Muscle of leg (tissue), 11 donors: ENCODE measurements around the gene EIF3L. TPM values are rescaled to one million over a fixed set of nuclear protein-coding genes. Genes with fewer than 3 reads are reported as not detected.
A peak's percentile ranks its signal among the peaks of the same experiment; 100 is the strongest.

Experiments
- DNase-seq: peaks from one replicate; pipeline ENCODE4 v3.0.0; 2013
- H3K27ac ChIP-seq: one replicate; pipeline ENCODE4 v1.5.1; 2013; ENCODE audit warnings: mild to moderate bottlenecking, low read length, control low read depth
- H3K27me3 ChIP-seq: one replicate; pipeline ENCODE4 v1.6.1; 2013; ENCODE audit warnings: low read length; ENCODE audit not compliant: control insufficient read depth, insufficient read depth
- H3K36me3 ChIP-seq: one replicate; pipeline ENCODE4 v1.6.1; 2013; ENCODE audit warnings: low read length; ENCODE audit not compliant: control insufficient read depth, insufficient read depth
- H3K4me1 ChIP-seq: one replicate; pipeline ENCODE4 v1.6.1; 2013; ENCODE audit warnings: low read length; ENCODE audit not compliant: control insufficient read depth, insufficient read depth
- H3K4me3 ChIP-seq: one replicate; pipeline ENCODE4 v1.5.1; 2013; ENCODE audit warnings: low read length, control low read depth
- H3K9me3 ChIP-seq: replicated peaks from 2 replicates; pipeline ENCODE4 v1.6.1; 2013; ENCODE audit warnings: low read depth, low read length; ENCODE audit not compliant: control insufficient read depth
- WGBS: methylation state at CpG from one replicate; pipeline ENCODE4 v1.1.5; 2013; ENCODE audit warnings: missing lambda C conversion rate; ENCODE audit not compliant: insufficient coverage; 5-methylcytosine and 5-hydroxymethylcytosine counted together
- polyA plus RNA-seq, 8 donors: library from polyadenylated mRNA; unstranded; fragments of 120-200 nt; gene quantifications; one replicate each; pipeline versions ENCODE4 v1.2.1 to v1.2.3, GENCODE V29; 2013; ENCODE audit warnings: inconsistent platforms in 1 of 8, low replicate concordance in 1 of 8; ENCODE audit not compliant: insufficient read length in 8 of 8, insufficient read depth in 1 of 8
- total RNA-seq: library from RNA; stranded (reverse); fragments of 120-200 nt; gene quantifications from one replicate; pipeline ENCODE4 v1.2.4, GENCODE V29; 2013

Gene EIF3L
- total and polyA plus RNA-seq, 9 donors, result 1,056 to 1,352 (median 1,218) TPM

DNA sequence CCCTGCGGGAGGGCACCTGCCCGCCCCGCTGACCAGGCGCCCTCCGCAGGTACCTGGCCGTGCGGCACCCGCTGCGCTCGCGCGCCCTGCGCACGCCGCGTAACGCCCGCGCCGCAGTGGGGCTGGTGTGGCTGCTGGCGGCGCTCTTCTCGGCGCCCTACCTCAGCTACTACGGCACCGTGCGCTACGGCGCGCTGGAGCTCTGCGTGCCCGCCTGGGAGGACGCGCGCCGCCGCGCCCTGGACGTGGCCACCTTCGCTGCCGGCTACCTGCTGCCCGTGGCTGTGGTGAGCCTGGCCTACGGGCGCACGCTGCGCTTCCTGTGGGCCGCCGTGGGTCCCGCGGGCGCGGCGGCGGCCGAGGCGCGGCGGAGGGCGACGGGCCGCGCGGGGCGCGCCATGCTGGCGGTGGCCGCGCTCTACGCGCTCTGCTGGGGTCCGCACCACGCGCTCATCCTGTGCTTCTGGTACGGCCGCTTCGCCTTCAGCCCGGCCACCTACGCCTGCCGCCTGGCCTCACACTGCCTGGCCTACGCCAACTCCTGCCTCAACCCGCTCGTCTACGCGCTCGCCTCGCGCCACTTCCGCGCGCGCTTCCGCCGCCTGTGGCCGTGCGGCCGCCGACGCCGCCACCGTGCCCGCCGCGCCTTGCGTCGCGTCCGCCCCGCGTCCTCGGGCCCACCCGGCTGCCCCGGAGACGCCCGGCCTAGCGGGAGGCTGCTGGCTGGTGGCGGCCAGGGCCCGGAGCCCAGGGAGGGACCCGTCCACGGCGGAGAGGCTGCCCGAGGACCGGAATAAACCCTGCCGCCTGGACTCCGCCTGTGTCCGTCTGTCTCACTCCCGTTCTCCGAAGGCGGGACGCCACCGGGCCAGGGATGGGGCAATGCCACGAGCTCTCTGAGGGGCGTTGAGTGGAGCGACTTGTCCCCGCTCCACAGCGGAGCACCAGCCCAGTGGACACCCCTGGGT lies 24.3 kb upstream of the EIF3L start:
- no peak for DNase-seq
- H3K4me3 ChIP-seq, result peak overlapping the region; percentile 19
- no peaks in the 10 kb centered on the region for H3K9me3 ChIP-seq
- peaks cover 18% of the 10 kb centered on the region for H3K4me1 ChIP-seq
- peaks cover 14% of the 10 kb centered on the region for H3K36me3 ChIP-seq
- no peak overlapping the region for H3K27ac ChIP-seq
- WGBS, result 5% methylated on average over 135 of the region's 135 CpGs
- peaks cover 40% of the 10 kb centered on the region for H3K27me3 ChIP-seq

- peaks cover 26% of the 10 kb centered on the region for H3K27me3 ChIP-seq
- H3K4me1 ChIP-seq, result peaks cover 18% of the 10 kb centered on the region
- H3K9me3 ChIP-seq, result no peaks in the 10 kb centered on the region
- WGBS, result 10% methylated on average over 9 of the region's 9 CpGs
- peaks cover 35% of the 10 kb centered on the region for H3K36me3 ChIP-seq
- peak; percentile 91 for DNase-seq
- no peak overlapping the region for H3K4me3 ChIP-seq
- peak overlapping the region; percentile 62 for H3K27ac ChIP-seq
These were observed 22.2 kb upstream of the EIF3L start for GRCh38 chr22:37827056-37827455.

DNA sequence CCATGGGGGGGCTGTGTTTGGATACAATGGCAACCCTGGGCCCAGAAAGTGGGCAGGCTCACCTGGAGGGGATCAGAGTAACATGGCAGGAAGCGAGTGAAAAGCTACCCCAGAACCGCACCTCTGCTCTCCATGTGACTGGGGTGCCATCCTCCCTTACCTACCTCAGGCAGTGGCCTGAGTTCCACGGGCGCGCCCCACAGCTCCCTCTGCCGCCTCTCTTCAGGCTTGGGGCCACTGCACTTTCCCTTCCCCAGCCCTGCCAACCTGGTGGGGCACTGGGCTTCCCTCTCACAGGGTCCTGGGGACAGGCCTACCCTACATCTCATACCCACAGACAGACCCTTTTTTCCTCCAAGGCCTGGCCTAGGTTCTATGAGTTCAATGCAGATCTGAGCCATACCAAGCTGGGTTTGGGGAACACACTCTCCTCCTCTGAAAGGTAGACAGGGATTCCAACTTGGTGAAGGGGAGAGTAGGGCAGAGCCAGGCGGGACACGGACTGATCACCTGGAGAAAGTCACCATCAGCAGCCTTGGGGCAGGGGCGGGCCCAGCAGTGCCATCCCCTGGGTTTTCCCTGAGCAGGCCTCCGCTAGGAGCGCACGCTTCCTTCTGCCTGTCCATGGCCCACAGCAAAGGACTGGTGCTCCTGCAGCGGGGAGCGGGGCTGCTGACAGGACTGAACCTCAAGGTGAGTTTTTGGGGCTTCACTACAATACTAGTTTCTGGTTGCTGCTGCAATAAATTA lies 19.0 kb upstream of the EIF3L start:
- H3K4me3 ChIP-seq, result no peak overlapping the region
- H3K27ac ChIP-seq, result no peak overlapping the region
- H3K27me3 ChIP-seq, result peaks cover 2% of the 10 kb centered on the region
- no peak for DNase-seq
- peaks cover 12% of the 10 kb centered on the region for H3K4me1 ChIP-seq
- 83% methylated on average over 13 of the region's 14 CpGs for WGBS
- H3K9me3 ChIP-seq, result no peaks in the 10 kb centered on the region
- H3K36me3 ChIP-seq, result peaks cover 61% of the 10 kb centered on the region

DNA sequence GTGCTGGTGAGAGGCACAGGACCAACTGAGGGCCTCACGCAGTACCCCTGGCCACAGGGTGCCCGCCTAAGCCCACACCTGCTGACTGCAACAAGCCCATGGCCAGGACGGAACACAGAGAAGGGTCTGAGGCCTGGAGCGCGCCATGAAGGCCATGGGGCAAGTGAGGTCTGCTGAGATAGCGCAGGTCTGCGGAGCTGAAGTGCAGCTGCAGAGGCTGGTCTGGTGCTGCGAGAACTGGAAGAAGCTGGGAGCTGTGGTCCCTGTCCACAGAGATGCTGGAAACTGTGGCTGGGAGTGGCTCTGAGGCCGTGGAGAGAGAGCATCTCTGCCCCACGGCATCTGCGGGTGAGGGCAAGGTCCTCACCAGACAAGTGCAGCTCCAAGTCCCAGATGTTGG lies 17.7 kb upstream of the EIF3L start:
- 99% methylated on average over 11 of the region's 11 CpGs for WGBS
- Histone ChIP-seq H3K27me3 (no peaks in the 10 kb centered on the region), H3K4me1 (peaks cover 10% of the 10 kb centered on the region), H3K9me3 (no peaks in the 10 kb centered on the region), H3K36me3 (peaks cover 66% of the 10 kb centered on the region), H3K4me3 (no peak overlapping the region), H3K27ac (no peak overlapping the region)
- no peak for DNase-seq

GRCh38 chr22:37832022-37832857 lies 17.0 kb upstream of the EIF3L start:
- Histone ChIP-seq H3K4me1 (peaks cover 3% of the 10 kb centered on the region), H3K27me3 (no peaks in the 10 kb centered on the region), H3K36me3 (peaks cover 71% of the 10 kb centered on the region), H3K9me3 (no peaks in the 10 kb centered on the region), H3K4me3 (no peak overlapping the region), H3K27ac (no peak overlapping the region)
- WGBS, result 88% methylated on average over 15 of the region's 16 CpGs
- DNase-seq, result no peak

DNA sequence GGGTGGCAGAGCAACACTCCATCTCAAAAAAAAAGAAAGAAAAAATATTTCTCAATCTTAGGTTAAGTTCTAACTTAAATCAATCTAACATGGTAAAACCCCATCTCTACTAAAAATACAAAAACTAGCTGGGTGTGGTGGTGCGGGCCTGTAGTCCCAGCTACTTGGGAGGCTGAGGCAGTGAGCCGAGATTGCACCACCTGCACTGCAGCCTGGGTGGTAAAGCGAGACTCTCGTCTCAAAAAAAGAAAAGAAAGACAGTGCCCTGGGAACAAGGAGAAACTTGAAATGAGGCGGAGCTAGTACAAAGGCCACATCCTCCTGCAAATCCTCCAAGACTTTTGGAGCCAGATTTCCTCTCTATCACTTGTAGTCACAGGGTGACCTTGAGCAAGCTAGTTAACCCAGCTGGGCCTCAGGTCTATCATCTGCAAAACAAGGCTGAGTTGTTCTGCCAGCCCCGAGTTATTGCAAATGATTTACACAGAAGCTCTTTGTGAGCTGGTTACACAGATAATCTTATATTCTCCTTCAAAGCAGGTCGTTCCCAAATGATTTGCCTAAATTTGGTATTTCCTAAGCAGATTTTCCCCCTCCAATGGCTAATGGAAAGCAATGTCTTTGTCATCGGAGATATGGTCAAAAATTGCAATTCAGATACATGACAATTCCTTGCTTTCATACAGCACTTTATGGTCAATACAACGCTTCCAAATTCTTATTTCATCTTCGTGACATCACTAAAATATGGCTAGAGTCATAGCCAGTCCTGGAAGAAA lies 7.0 kb upstream of the EIF3L start:
- DNase-seq, result no peak
- Histone ChIP-seq H3K4me3 (no peak overlapping the region), H3K4me1 (peaks cover 9% of the 10 kb centered on the region), H3K27me3 (no peaks in the 10 kb centered on the region), H3K9me3 (peaks cover 4% of the 10 kb centered on the region), H3K27ac (no peak overlapping the region), H3K36me3 (peaks cover 19% of the 10 kb centered on the region)
- 73% methylated on average over 4 of the region's 10 CpGs for WGBS

DNA sequence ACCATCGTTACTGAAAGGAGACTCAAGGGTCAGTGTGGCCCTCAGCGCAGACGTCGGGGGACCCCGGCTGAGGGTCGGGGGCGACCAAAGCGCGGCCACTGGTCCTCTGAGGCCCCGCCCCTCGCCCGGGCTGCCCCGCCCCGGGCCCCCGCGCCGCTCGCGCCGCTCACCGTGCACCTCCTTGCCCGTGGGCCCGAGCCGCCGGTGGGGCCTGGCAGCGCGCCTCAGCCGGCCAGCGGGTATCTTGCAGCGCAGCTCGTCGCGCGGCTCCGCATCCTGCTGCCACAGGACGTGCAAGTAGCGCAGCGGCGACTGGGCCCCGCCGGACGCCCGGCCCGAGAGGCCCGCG lies 5.5 kb upstream of the EIF3L start:
- Histone ChIP-seq H3K9me3 (peaks cover 4% of the 10 kb centered on the region), H3K27ac (peak overlapping the region; percentile 92), H3K4me3 (peak overlapping the region; percentile 52), H3K4me1 (peaks cover 17% of the 10 kb centered on the region), H3K27me3 (no peaks in the 10 kb centered on the region), H3K36me3 (peaks cover 10% of the 10 kb centered on the region)
- 0% methylated on average over 46 of the region's 46 CpGs for WGBS
- DNase-seq, result peak; percentile 46

DNA sequence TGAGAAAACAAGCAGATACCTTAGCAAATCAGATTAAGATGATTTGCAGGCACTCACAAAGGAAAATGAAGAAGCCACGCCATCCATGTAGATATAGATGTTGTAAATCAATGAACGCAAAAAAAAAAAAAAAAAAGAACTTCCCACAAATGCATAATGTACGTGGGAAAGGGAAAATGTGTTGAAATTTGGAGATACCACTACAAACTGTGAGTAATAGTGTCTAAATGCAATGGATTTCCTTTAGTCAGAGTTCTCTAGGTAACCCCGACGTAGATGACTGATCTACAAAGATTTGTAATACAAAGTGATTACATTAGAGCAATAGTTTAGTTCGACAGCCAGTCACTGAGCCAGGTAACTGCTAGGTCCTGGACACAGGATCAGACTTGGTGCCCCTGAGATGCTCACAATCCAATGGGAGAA lies 4.3 kb upstream of the EIF3L start:
- Histone ChIP-seq H3K27ac (peak overlapping the region; percentile 92), H3K9me3 (peaks cover 4% of the 10 kb centered on the region), H3K36me3 (peaks cover 2% of the 10 kb centered on the region), H3K27me3 (no peaks in the 10 kb centered on the region), H3K4me3 (peak overlapping the region; percentile 52), H3K4me1 (peaks cover 19% of the 10 kb centered on the region)
- no peak for DNase-seq
- 100% methylated on average over 1 of the region's 6 CpGs for WGBS

DNA sequence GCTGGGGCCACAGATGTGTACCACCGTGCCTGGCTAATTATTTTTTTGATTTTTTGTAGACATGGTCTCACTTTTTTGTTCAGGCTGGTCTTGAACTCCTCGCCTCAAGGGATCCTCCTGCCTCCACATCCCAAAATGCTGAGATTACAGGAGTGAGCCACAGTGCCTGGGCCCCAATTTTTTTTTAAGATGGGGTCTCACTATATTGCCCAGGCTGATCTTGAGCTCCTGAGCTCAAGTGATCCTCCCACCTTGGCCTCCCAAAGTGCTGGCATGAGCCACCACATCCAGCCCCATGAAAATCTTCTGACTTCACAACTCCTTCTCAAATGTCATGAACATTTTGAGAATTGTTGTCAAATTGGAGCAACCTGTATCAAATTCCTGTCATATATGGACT lies 2.8 kb upstream of the EIF3L start:
- WGBS, result 100% methylated on average over 1 of the region's 2 CpGs
- Histone ChIP-seq H3K27me3 (no peaks in the 10 kb centered on the region), H3K4me1 (peaks cover 25% of the 10 kb centered on the region), H3K36me3 (peaks cover 6% of the 10 kb centered on the region), H3K9me3 (peaks cover 4% of the 10 kb centered on the region), H3K27ac (no peak overlapping the region), H3K4me3 (no peak overlapping the region)
- no peak for DNase-seq
